Measurements from ENCODE around the gene ZNF385B.

The ZNF385B gene

DNA sequence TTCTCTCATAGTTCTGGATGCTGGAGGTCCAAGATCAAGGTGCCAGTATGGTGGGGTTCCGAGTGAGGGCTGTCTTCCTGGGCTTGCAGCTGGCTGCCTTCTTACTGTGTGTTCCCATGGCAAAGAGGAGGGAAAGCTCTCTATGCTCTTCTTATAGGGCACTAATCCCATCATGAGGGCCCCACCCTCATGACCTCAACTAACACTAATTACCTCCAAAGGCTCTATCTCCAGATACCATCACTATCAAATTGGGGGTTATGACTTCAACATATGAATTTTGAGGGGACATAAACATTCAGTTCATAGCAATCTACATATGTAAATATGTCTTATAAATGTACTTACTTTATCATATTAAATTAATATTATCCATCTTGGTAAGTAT is 322.3 kb downstream of the ZNF385B start:
- no peak for DNase-seq

DNA sequence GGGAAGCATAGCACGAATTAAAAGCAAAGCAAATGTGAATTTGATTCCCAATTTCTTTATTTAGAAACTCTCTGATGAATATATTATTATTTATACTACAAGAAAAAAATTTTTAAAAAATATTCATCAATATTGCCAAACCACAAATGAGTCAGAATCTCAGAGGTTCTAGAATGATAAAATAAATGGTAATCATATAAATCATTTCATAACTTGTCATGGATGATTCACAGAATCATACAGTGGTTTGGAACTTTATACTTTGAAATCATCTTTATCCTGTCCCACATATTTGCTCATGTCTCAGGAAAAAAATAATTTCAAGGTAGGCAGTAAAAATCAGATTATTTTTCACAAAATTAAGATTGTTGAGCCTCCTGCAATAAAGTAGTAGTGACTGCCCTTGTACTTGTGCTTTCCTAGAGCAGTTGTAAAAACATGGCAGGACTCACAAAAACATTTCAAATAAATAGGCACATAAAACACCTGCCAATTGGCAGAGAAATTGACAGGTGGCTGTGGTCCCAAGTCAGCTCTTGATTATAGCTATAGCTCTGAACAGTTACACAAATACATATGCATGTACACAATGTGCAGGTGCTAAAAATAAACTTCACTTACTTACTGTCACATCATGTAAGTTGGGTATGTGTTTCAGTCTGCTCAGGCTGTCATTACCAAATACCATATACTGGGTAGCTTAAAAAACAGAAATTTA is 322.8 kb downstream of the ZNF385B start:
- DNase-seq: no peak

GRCh38 chr2:179536185-179536584 is 325.2 kb downstream of the ZNF385B start:
- DNase-seq: no peak

- DNase-seq: no peak
These were observed 327.5 kb downstream of the ZNF385B start for GRCh38 chr2:179533875-179534274.

DNA sequence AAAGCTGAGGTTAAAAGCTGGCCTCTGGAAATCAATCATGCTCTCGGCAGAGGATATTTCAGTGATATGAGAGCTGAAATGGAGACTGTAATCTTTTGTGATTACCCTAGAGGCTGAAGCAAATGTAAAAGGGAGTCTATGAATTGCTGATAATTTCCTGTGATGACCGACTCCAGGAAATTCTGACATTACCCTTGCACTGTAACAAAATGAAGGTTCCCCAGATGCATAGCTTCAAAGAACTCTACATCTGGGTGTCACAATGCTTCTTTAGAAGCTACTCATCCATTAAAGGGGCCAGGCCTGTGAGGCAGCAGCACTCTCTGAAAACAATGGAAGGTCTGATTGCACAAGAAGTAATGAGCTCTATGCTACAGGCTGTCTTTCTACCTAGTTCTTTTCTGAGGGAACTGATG is 328.5 kb downstream of the ZNF385B start:
- no peak for DNase-seq

DNA sequence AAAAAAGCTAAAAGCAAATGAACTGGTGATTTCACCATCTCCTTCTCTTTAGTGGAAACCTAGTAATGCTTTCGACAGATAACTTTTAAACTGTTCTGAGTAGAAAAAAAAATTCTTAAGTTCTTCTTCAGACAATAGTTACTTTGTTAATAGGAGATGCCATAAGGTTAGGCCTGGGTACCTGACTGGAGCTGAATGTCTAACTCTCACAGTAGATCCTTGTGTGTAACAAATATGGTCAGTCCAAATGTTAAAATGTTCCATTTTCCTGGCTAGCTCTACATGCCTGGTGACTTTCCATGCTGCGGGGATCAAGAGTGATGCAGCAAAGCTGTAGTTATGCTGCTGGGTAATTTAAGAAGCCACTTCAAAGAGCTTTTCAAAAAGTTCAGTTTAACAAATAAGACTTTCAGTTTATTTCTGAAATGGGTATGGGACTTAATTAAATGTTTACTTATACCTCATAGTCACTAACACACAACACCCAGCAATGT is 332.8 kb downstream of the ZNF385B start:
- DNase-seq: no peak

DNA sequence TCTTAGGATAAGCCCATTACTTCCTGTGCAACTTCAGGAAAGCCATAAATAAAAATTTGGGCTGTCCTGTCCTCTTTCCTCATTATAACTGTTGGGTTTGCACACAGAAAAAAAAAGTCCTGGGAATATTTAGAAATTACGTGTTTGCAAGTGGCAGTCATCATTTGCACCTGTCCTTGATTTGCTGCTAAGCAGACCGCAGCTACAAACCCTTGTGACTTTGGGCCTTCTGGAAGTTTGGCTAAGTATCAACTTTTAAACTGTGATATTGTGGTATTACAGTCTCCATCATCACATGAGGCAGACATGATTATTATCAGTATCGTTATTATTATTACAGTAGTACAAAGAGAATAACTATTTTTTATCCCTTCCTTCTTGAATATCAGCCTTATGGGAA is 336.1 kb downstream of the ZNF385B start:
- DNase-seq: no peak

GRCh38 chr2:179524809-179525339 is 336.5 kb downstream of the ZNF385B start:
- no peak for DNase-seq

DNA sequence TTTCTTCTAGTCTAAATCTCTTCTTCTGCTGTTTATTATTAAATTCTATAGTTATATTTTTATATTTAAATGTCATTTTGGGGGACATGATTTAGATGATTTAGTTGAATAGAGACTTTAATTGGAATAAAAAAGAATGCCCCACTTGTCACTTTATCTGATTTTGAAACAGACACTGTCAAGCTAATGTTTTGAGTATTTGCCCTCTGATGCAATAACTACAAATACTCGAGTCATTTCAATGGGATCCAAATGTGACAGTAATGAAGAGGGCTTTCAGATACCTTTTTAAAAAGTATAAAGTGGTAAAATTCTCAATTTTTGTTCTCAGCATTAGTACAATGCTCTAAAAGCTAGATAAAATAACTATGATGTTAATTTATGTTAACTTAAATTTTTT is 339.5 kb downstream of the ZNF385B start:
- no peak for DNase-seq

GRCh38 chr2:179518830-179519229 is 342.6 kb downstream of the ZNF385B start:
- DNase-seq: no peak

- no peak for DNase-seq
These were observed 348.2 kb downstream of the ZNF385B start for GRCh38 chr2:179513181-179513580.

DNA sequence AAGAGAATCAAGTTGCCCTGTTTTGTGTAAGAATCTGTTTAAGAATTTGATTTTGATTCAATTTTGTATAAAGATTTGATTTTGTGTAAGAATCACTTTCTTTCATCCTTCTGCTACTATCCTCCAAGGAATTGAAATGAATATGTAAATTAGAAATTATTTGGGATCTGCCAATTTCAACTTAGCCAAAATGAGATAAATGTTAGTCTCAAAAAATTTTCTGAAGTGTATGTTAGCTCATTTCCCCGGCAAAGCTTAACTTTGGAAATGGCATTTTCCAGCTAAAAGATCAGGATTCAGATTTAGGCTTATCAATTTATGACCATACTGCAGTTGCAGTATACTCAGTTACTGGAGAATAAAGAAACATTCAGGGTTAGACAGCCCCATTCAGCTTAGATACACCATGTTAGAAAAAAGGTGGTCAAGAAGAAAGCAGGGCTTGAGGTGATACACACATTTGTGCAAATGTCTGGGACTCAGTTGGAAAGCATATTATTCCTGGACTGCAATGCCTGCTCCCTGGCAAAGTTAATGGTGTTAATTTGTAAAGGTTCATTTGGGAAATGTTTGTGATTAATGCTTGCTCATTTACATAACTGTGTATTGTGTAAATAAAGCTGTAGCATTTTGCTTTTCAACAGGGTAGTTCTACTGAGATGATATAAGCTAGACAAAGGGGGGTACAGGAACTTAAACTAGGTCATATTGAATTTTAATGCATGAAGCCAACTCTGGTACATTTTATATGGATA is 349.0 kb downstream of the ZNF385B start:
- no peak for DNase-seq

DNA sequence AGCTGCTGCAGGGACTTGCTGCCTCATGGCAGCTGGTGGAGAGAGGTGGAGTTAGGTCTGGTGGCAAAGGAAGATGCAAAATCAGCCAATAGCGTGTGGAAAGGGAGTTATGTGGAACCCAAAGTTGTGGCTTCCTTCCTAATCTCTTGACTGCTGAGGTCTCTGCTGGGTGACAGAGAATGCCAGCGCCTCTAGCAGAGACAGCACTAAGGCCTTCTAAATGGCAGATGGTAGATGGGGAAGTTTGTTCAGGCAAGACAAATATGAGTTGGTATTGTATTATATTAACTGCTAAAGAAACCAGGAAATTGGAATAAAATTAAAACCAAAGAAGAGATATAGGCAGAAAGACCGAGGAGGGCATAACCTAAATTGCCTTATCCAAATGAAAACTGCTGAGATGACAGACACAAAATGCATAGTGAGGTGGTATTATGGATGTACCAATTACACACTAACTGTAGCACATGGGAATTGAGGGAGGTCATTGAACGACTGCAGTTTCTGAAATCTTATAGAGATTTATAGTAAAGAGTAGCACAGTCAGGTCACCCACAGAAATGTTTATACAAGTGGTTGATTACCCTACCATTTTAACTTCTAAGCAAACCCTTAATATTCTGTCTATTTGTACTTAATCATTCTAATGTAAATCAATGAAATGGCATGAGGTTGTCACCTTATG is 350.2 kb downstream of the ZNF385B start:
- DNase-seq: no peak

GRCh38 chr2:179495315-179495714 is 366.1 kb downstream of the ZNF385B start:
- DNase-seq: no peak

GRCh38 chr2:179488563-179488962 is 372.8 kb downstream of the ZNF385B start:
- no peak for DNase-seq

DNA sequence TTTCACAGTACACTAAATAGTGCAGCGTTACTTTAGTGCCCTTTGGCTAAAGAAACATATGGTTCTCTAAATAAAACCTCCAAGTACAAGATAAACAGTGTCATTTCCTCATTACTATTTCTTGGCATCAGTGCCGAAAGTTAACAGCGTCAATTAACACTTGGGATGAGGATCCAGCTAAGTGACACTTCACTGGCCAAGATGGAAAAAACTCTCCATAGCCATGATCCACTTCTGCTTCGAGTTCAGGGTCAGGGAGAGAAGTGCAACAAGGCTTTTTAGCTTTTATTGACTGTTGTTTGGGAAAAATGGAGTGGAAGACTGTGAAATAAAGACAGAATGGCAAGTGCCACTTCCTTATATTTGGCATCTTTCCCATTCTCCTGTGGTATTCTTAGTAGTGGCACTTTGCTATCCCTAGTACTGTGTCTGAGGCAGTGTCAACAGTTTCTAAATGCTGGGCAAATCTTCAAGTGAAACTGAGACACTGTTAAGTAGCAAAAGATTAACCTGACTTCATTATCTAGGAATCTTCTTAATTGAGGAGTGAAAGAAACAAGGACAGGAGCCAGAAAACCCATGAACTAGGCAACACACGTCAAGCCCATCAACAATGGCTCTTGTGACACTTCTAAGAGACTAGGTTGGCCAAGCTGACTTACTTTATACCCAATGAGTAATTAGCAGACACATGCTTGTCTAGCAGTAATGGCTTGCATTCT is 374.2 kb downstream of the ZNF385B start:
- no peak for DNase-seq

GRCh38 chr2:179483131-179483530 is 378.3 kb downstream of the ZNF385B start:
- no peak for DNase-seq

DNA sequence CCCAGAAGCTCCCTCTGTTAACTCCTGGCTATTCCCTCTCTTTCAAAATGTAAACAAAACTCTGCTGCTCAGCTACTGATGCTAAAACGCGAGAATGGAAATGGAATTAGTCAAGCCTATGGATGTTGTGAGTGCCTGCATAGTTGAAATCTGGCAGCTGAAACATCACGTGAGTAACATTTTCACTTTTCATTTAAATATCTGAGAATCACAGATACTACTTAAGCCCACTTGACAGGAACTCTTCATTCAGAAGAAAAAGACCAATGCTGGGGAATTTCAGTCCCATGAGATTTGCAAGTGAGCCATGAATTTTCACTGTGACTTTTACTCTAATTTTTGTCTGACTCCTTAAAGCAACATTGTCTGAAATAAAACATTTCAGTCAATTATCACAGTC is 381.5 kb downstream of the ZNF385B start:
- DNase-seq: no peak

DNA sequence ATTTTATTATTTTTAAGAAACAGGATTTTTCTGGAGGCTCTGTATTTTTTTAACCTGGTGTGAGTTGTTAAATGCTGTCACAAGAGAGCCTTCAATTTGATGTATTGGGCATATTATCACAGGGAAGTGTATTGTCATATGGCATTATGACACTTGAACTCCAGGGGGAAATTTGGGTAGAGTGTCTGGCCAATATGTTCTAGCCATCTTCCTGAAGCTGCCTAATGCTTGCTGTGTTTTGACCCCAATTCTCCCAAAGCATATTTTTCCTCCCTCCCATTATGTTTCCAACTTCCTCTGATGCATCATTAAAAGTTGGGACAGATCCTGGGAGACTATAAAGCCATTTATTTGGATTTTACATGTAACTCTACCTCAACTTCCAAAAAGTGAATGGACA is 382.6 kb downstream of the ZNF385B start:
- no peak for DNase-seq

- no peak for DNase-seq
These were observed 390.4 kb downstream of the ZNF385B start for GRCh38 chr2:179470992-179471391.

- DNase-seq: no peak
These were observed 391.3 kb downstream of the ZNF385B start for GRCh38 chr2:179470089-179470488.

DNA sequence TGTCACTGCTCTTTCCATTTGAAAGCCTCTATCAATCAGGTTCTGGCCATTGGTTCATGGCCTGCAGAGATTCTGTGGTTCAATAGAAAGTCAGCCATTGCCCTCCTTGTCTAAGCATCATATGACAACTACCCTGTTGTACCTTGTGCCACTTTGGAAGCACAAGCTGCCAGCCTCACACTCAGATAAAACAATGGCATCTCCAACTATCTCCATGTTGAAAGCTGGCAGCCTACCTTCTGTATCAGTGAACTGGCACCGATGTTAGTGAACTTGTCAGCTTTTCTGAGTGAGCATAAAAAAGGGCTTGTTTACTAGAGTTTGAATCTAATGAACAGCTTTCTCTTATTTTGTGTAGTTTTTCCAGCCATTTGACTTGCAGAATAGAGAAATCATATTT is 393.5 kb downstream of the ZNF385B start:
- no peak for DNase-seq

DNA sequence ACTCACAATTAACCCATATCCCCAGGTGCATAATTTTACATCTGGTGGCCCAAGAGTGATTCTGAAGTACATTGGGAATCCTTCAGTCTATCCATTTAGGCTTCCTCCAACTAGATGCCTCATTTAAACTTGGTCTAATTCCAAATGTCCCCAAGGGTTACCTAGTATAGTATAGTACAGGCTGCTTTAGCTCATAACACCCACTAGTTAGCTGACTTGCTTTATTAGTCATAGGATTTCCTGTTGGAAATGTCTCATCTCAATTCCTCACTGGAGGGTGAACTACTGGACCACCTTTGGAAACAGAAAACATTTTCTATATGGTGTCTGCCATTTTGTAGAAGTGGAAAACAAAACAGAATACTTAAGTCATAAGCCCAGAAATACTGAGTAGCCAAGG is 394.3 kb downstream of the ZNF385B start:
- DNase-seq: no peak
